GM23338 (cell line): ENCODE results near the gene RAPGEF4. TPM values are rescaled to one million over a fixed set of nuclear protein-coding genes. Genes with fewer than 3 reads are reported as not detected.

Experiments used
- ATAC-seq: fragments of 200-7000 bp; cut with Tn5 transposase; 3 replicates; pipeline ENCODE4 v1.9.1; 2020
- DNase-seq: peaks from one replicate; pipeline ENCODE4 v3.0.0-alpha.2; 2015; ENCODE audit warnings: low spot score
- H2AFZ ChIP-seq: fragments of 200-600 bp; sonication (generic); 2 replicates; pipeline ENCODE4 v1.8.0; 2016; ENCODE audit warnings: antibody characterized with exemption, mild to moderate bottlenecking, moderate library complexity
- H3F3A ChIP-seq: fragments of 200-600 bp; sonication (generic); replicated peaks from 2 replicates; pipeline ENCODE4 v1.8.0; 2017; ENCODE audit warnings: antibody characterized with exemption, mixed run types, low read depth
- H3K27ac ChIP-seq: fragments of 200-600 bp; sonication (generic); 2 replicates; pipeline ENCODE4 v1.6.1; 2016; ENCODE audit warnings: low read depth
- H3K27me3 ChIP-seq: fragments of 200-600 bp; sonication (generic); 2 replicates; pipeline ENCODE4 v1.8.0; 2016; ENCODE audit warnings: mild to moderate bottlenecking, mixed run types, moderate library complexity; ENCODE audit not compliant: insufficient read depth
- H3K36me3 ChIP-seq: fragments of 200-600 bp; sonication (generic); 2 replicates; pipeline ENCODE4 v1.8.0; 2016; ENCODE audit warnings: mild to moderate bottlenecking; ENCODE audit not compliant: insufficient read depth
- H3K4me1 ChIP-seq: fragments of 200-600 bp; sonication (generic); 2 replicates; pipeline ENCODE4 v1.8.0; 2016; ENCODE audit warnings: mild to moderate bottlenecking, moderate library complexity; ENCODE audit not compliant: insufficient read depth
- H3K4me2 ChIP-seq: fragments of 200-600 bp; sonication (generic); 2 replicates; pipeline ENCODE4 v1.7.1; 2017; ENCODE audit warnings: mixed run types
- H3K4me3 ChIP-seq: fragments of 200-600 bp; sonication (generic); 2 replicates; pipeline ENCODE4 v1.6.1; 2016; ENCODE audit warnings: mixed run types
- H3K79me2 ChIP-seq: fragments of 200-600 bp; sonication (generic); replicated peaks from 2 replicates; pipeline ENCODE4 v1.8.0; 2017; ENCODE audit warnings: mild to moderate bottlenecking; ENCODE audit not compliant: insufficient read depth
- H3K9me2 ChIP-seq: fragments of 200-600 bp; sonication (generic); 2 replicates; pipeline ENCODE4 v1.8.0; 2017; ENCODE audit not compliant: insufficient read depth
- H4K20me1 ChIP-seq: fragments of 200-600 bp; sonication (generic); replicated peaks from 2 replicates; pipeline ENCODE4 v1.8.0; 2017; ENCODE audit warnings: mild to moderate bottlenecking; ENCODE audit not compliant: insufficient read depth
- H3K27ac Mint-ChIP-seq: 2 replicates; pipeline ENCODE4 v1.8.0; 2020; ENCODE audit warnings: inconsistent platforms, mild to moderate bottlenecking, moderate library complexity, mixed read lengths
- H3K27me3 Mint-ChIP-seq: 3 replicates; pipeline ENCODE4 v1.8.0; 2022; ENCODE audit warnings: low read depth, mild to moderate bottlenecking, moderate library complexity, mixed read lengths, inconsistent platforms; ENCODE audit not compliant: insufficient read depth, poor library complexity
- H3K36me3 Mint-ChIP-seq: 3 replicates; pipeline ENCODE4 v1.8.0; 2021; ENCODE audit warnings: low read depth, mild to moderate bottlenecking, inconsistent platforms, moderate library complexity, mixed read lengths
- H3K4me1 Mint-ChIP-seq: 3 replicates; pipeline ENCODE4 v1.8.0; 2020; ENCODE audit warnings: mild to moderate bottlenecking, inconsistent platforms, mixed read lengths
- H3K4me3 Mint-ChIP-seq: 3 replicates; pipeline ENCODE4 v1.8.0; 2021; ENCODE audit warnings: moderate library complexity, mild to moderate bottlenecking, inconsistent platforms, mixed read lengths
- H3K9me3 Mint-ChIP-seq: 3 replicates; pipeline ENCODE4 v1.8.0; 2020; ENCODE audit warnings: moderate library complexity, mild to moderate bottlenecking, inconsistent platforms, mixed read lengths
- CREB1 ChIP-seq: fragments of 250-450 bp; sonication (Bioruptor Pico); IDR thresholded peaks from 2 replicates; pipeline ENCODE4 v1.5.0; 2020; ENCODE audit warnings: low read depth, mild to moderate bottlenecking, moderate library complexity
- EZH2 ChIP-seq: fragments of 200-600 bp; sonication (generic); IDR thresholded peaks from one replicate; pipeline ENCODE4 v1.8.0; 2017; ENCODE audit warnings: antibody characterized with exemption, mild to moderate bottlenecking, low read depth; ENCODE audit not compliant: unreplicated experiment
- ZNF331 ChIP-seq: fragments of 250-450 bp; sonication (Bioruptor Pico); IDR thresholded peaks from 2 replicates; pipeline ENCODE4 v1.5.0; 2020; ENCODE audit warnings: low read depth, mild to moderate bottlenecking, moderate library complexity
- polyA plus RNA-seq: library from polyadenylated mRNA; unstranded; fragments of >200 nt; fragmentation: Nextera tagmentation; extraction: Ambion mirVana; gene quantifications from 2 replicates; pipeline ENCODE4 v1.2.1, GENCODE V29; 2016
- total RNA-seq: library from RNA; depleted of rRNA; stranded (reverse); fragments of >200 nt; shearing (Covaris generic); gene quantifications from 2 replicates; pipeline ENCODE4 v1.2.3, GENCODE V29; 2014
- TF ChIP-seq, protein P1 (sequence below), 2 experiments: fragments of 200-600 bp in 1 of 2; sonication (generic) in 1 of 2; conservative IDR thresholded peaks; 2 replicates each; pipeline versions ENCODE4 v1.5.1 to v1.6.1; 2016 to 2017; ENCODE audit warnings: antibody characterized with exemption in 2 of 2, low read depth in 2 of 2, mild to moderate bottlenecking in 2 of 2, moderate library complexity in 1 of 2
- TF ChIP-seq, protein P2 (sequence below): fragments of 250-450 bp; sonication (Bioruptor Pico); IDR thresholded peaks from 2 replicates; pipeline ENCODE4 v1.5.0; 2020; ENCODE audit warnings: mild to moderate bottlenecking, moderate library complexity

RAPGEF4 gene
- total and polyA plus RNA-seq, 2 experiments from 2014 or later = 1.7 to 4.7 TPM

DNA sequence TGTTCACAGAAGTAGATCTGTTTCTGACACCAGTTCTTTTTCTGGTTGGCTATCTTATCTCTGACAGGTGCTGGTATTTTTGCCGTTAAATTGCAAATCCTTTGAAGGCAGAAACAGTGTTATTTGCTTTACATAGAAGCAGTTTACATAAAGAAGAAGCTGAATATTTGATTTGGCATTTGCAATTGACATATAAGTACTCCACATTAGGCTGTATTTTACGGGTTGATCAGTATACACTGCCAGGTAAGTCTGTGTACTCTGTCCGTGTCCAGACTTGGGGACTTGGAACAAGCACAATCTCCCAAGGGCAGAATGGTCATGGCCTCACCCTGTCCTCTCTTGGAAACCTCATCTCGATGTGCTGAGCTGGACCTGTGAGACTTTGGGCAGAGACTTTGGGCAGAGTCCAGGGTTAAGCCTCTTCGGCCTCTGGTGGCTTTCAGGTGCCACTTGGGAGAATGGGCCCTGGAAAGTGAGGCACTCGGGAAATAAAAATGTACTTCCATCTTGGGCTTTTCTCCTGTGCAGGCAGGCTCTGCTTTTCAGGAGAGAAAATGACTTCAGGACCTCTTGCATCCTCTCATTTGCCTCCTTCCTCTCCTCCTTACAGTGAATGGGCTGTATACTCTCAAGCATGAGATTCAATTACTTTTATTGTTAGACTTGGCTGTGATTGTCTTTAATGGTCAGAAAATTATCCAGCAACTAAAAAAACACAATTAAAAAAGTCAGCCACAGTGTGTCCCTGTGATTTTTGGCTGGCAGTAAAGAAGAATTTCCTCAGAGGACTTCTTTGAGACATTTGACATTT is 108.5 kb downstream of the RAPGEF4 start:
- Mint-ChIP-seq H3K27me3 (no peaks in the 10 kb centered on the region), H3K4me1 (no peaks in the 10 kb centered on the region), H3K27ac (no peak overlapping the region), H3K36me3 (no peaks in the 10 kb centered on the region), H3K4me3 (no peak overlapping the region), H3K9me3 (no peaks in the 10 kb centered on the region)
- Histone ChIP-seq H3F3A (no peaks in the 10 kb centered on the region), H3K4me2 (no peak overlapping the region), H3K4me1 (no peaks in the 10 kb centered on the region), H3K9me2 (0 out of 2 replicates have a peak, but pooled peaks cover 12% of the 10 kb centered on the region), H3K36me3 (no peaks in the 10 kb centered on the region), H3K79me2 (no peaks in the 10 kb centered on the region), H3K27ac (no peak overlapping the region), H4K20me1 (no peaks in the 10 kb centered on the region), H3K27me3 (no peaks in the 10 kb centered on the region), H3K4me3 (no peak overlapping the region), H2AFZ (no peak overlapping the region)
- DNase-seq = no peak
- TF ChIP-seq ZNF331 = no peak
- TF ChIP-seq, protein P1, sequence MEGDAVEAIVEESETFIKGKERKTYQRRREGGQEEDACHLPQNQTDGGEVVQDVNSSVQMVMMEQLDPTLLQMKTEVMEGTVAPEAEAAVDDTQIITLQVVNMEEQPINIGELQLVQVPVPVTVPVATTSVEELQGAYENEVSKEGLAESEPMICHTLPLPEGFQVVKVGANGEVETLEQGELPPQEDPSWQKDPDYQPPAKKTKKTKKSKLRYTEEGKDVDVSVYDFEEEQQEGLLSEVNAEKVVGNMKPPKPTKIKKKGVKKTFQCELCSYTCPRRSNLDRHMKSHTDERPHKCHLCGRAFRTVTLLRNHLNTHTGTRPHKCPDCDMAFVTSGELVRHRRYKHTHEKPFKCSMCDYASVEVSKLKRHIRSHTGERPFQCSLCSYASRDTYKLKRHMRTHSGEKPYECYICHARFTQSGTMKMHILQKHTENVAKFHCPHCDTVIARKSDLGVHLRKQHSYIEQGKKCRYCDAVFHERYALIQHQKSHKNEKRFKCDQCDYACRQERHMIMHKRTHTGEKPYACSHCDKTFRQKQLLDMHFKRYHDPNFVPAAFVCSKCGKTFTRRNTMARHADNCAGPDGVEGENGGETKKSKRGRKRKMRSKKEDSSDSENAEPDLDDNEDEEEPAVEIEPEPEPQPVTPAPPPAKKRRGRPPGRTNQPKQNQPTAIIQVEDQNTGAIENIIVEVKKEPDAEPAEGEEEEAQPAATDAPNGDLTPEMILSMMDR (conservative IDR thresholded peaks at IDR 0.05; ENCODE audit: low read depth in 2 of 2) = no peak
- TF ChIP-seq EZH2 = no peak
- TF ChIP-seq CREB1 (CRISPR knock-in tag) = no peak
- TF ChIP-seq, protein P2, sequence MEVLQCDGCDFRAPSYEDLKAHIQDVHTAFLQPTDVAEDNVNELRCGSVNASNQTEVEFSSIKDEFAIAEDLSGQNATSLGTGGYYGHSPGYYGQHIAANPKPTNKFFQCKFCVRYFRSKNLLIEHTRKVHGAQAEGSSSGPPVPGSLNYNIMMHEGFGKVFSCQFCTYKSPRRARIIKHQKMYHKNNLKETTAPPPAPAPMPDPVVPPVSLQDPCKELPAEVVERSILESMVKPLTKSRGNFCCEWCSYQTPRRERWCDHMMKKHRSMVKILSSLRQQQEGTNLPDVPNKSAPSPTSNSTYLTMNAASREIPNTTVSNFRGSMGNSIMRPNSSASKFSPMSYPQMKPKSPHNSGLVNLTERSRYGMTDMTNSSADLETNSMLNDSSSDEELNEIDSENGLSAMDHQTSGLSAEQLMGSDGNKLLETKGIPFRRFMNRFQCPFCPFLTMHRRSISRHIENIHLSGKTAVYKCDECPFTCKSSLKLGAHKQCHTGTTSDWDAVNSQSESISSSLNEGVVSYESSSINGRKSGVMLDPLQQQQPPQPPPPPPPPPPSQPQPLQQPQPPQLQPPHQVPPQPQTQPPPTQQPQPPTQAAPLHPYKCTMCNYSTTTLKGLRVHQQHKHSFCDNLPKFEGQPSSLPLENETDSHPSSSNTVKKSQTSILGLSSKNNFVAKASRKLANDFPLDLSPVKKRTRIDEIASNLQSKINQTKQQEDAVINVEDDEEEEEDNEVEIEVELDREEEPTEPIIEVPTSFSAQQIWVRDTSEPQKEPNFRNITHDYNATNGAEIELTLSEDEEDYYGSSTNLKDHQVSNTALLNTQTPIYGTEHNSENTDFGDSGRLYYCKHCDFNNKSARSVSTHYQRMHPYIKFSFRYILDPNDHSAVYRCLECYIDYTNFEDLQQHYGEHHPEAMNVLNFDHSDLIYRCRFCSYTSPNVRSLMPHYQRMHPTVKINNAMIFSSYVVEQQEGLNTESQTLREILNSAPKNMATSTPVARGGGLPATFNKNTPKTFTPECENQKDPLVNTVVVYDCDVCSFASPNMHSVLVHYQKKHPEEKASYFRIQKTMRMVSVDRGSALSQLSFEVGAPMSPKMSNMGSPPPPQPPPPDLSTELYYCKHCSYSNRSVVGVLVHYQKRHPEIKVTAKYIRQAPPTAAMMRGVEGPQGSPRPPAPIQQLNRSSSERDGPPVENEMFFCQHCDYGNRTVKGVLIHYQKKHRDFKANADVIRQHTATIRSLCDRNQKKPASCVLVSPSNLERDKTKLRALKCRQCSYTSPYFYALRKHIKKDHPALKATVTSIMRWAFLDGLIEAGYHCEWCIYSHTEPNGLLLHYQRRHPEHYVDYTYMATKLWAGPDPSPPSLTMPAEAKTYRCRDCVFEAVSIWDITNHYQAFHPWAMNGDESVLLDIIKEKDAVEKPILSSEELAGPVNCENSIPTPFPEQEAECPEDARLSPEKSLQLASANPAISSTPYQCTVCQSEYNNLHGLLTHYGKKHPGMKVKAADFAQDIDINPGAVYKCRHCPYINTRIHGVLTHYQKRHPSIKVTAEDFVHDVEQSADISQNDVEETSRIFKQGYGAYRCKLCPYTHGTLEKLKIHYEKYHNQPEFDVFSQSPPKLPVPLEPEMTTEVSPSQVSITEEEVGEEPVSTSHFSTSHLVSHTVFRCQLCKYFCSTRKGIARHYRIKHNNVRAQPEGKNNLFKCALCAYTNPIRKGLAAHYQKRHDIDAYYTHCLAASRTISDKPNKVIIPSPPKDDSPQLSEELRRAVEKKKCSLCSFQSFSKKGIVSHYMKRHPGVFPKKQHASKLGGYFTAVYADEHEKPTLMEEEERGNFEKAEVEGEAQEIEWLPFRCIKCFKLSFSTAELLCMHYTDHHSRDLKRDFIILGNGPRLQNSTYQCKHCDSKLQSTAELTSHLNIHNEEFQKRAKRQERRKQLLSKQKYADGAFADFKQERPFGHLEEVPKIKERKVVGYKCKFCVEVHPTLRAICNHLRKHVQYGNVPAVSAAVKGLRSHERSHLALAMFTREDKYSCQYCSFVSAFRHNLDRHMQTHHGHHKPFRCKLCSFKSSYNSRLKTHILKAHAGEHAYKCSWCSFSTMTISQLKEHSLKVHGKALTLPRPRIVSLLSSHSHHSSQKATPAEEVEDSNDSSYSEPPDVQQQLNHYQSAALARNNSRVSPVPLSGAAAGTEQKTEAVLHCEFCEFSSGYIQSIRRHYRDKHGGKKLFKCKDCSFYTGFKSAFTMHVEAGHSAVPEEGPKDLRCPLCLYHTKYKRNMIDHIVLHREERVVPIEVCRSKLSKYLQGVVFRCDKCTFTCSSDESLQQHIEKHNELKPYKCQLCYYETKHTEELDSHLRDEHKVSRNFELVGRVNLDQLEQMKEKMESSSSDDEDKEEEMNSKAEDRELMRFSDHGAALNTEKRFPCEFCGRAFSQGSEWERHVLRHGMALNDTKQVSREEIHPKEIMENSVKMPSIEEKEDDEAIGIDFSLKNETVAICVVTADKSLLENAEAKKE = no peak
- ATAC-seq = no peak
